ENCODE results near the gene SLC5A1. TPM values are rescaled to one million over a fixed set of nuclear protein-coding genes. Genes with fewer than 3 reads are reported as not detected.
"Not testable (repeated sequence)": the region's sequence is repeated elsewhere in the genome, so short reads cannot be mapped to it uniquely, and the experiment has no call there.

Gene SLC5A1
- total and polyA plus RNA-seq, 2 donors: 0.05 TPM; not detected in 1

GRCh38 chr22:32130464-32130863, 87.4 kb downstream of the SLC5A1 start:
- WGBS: 77% methylated on average over 2 of the region's 2 CpGs
- no peak for DNase-seq (ENCODE audit: extremely low spot score)
- H3K27ac ChIP-seq (ENCODE audit: low read depth): no peak overlapping the region
- no peaks in the 10 kb centered on the region for H3K4me1 ChIP-seq (ENCODE audit: insufficient read depth)
- no peaks in the 10 kb centered on the region for H3K36me3 ChIP-seq (ENCODE audit: insufficient read depth)
- H3K4me3 ChIP-seq (ENCODE audit: low read depth, low read length): no peak overlapping the region

- no peak overlapping the region for H3K4me3 ChIP-seq (ENCODE audit: low read depth, low read length)
- no peak overlapping the region for H3K27ac ChIP-seq (ENCODE audit: low read depth)
- no peaks in the 10 kb centered on the region for H3K4me1 ChIP-seq (ENCODE audit: insufficient read depth)
- no peak for DNase-seq (ENCODE audit: extremely low spot score)
- H3K36me3 ChIP-seq (ENCODE audit: insufficient read depth): no peaks in the 10 kb centered on the region
- 90% methylated on average over 11 of the region's 11 CpGs for WGBS
Measured at GRCh38 chr22:32132126-32132525, 89.1 kb downstream of the SLC5A1 start.

- no peaks in the 10 kb centered on the region for H3K4me1 ChIP-seq (ENCODE audit: insufficient read depth)
- WGBS: 64% methylated on average over 1 of the region's 1 CpG
Measured at GRCh38 chr22:32132783-32133182, 89.7 kb downstream of the SLC5A1 start.

GRCh38 chr22:32134796-32135195, 91.7 kb downstream of the SLC5A1 start:
- DNase-seq (ENCODE audit: extremely low spot score); H3K27ac ChIP-seq (ENCODE audit: low read depth); H3K36me3 ChIP-seq (ENCODE audit: insufficient read depth); H3K4me1 ChIP-seq (ENCODE audit: insufficient read depth); H3K4me3 ChIP-seq (ENCODE audit: low read depth, low read length): not testable (repeated sequence)
- WGBS: 91% methylated on average over 14 of the region's 14 CpGs

More at GRCh38 chr22:32132783-32133182, 89.7 kb downstream of the SLC5A1 start:
- no peak for DNase-seq (ENCODE audit: extremely low spot score)
- H3K4me3 ChIP-seq (ENCODE audit: low read depth, low read length): no peak overlapping the region
- no peak overlapping the region for H3K27ac ChIP-seq (ENCODE audit: low read depth)
- no peaks in the 10 kb centered on the region for H3K36me3 ChIP-seq (ENCODE audit: insufficient read depth)

GRCh38 chr22:32135958-32136357, 92.9 kb downstream of the SLC5A1 start:
- not testable (repeated sequence) for H3K27ac ChIP-seq (ENCODE audit: low read depth); H3K4me1 ChIP-seq (ENCODE audit: insufficient read depth); H3K36me3 ChIP-seq (ENCODE audit: insufficient read depth); DNase-seq (ENCODE audit: extremely low spot score); H3K4me3 ChIP-seq (ENCODE audit: low read depth, low read length)
- 72% methylated on average over 3 of the region's 3 CpGs for WGBS

GRCh38 chr22:32136881-32137280, 93.8 kb downstream of the SLC5A1 start:
- H3K36me3 ChIP-seq (ENCODE audit: insufficient read depth); DNase-seq (ENCODE audit: extremely low spot score); H3K4me3 ChIP-seq (ENCODE audit: low read depth, low read length); H3K4me1 ChIP-seq (ENCODE audit: insufficient read depth); H3K27ac ChIP-seq (ENCODE audit: low read depth): not testable (repeated sequence)
- 73% methylated on average over 4 of the region's 4 CpGs for WGBS

- H3K36me3 ChIP-seq (ENCODE audit: insufficient read depth); H3K4me1 ChIP-seq (ENCODE audit: insufficient read depth); DNase-seq (ENCODE audit: extremely low spot score); H3K4me3 ChIP-seq (ENCODE audit: low read depth, low read length); H3K27ac ChIP-seq (ENCODE audit: low read depth): not testable (repeated sequence)
- 84% methylated on average over 16 of the region's 16 CpGs for WGBS
Measured at GRCh38 chr22:32137731-32138324, 94.8 kb downstream of the SLC5A1 start.

GRCh38 chr22:32138576-32138975, 95.5 kb downstream of the SLC5A1 start:
- H3K27ac ChIP-seq (ENCODE audit: low read depth); H3K4me1 ChIP-seq (ENCODE audit: insufficient read depth); H3K36me3 ChIP-seq (ENCODE audit: insufficient read depth); H3K4me3 ChIP-seq (ENCODE audit: low read depth, low read length); DNase-seq (ENCODE audit: extremely low spot score): not testable (repeated sequence)
- WGBS: 65% methylated on average over 1 of the region's 1 CpG

GRCh38 chr22:32140688-32141087, 97.6 kb downstream of the SLC5A1 start:
- not testable (repeated sequence) for H3K27ac ChIP-seq (ENCODE audit: low read depth); H3K4me3 ChIP-seq (ENCODE audit: low read depth, low read length); DNase-seq (ENCODE audit: extremely low spot score); H3K4me1 ChIP-seq (ENCODE audit: insufficient read depth); H3K36me3 ChIP-seq (ENCODE audit: insufficient read depth)
- 41% methylated on average over 6 of the region's 6 CpGs for WGBS

GRCh38 chr22:32142600-32142999, 99.5 kb downstream of the SLC5A1 start:
- Histone ChIP-seq H3K36me3 (ENCODE audit: insufficient read depth) (no peaks in the 10 kb centered on the region), H3K4me3 (ENCODE audit: low read depth, low read length) (no peak overlapping the region)
- no peak for DNase-seq (ENCODE audit: extremely low spot score)

GRCh38 chr22:32144496-32145274, 101.6 kb downstream of the SLC5A1 start:
- Histone ChIP-seq H3K4me3 (ENCODE audit: low read depth, low read length) (no peak overlapping the region), H3K27ac (ENCODE audit: low read depth) (no peak overlapping the region), H3K36me3 (ENCODE audit: insufficient read depth) (no peaks in the 10 kb centered on the region), H3K4me1 (ENCODE audit: insufficient read depth) (no peaks in the 10 kb centered on the region)
- DNase-seq (ENCODE audit: extremely low spot score): no peak
- WGBS: 65% methylated on average over 6 of the region's 6 CpGs

More at GRCh38 chr22:32142600-32142999, 99.5 kb downstream of the SLC5A1 start:
- Histone ChIP-seq H3K27ac (ENCODE audit: low read depth) (no peak overlapping the region), H3K4me1 (ENCODE audit: insufficient read depth) (no peaks in the 10 kb centered on the region)

GRCh38 chr22:32147128-32147527, 104.1 kb downstream of the SLC5A1 start:
- not testable (repeated sequence) for H3K36me3 ChIP-seq (ENCODE audit: insufficient read depth); H3K4me1 ChIP-seq (ENCODE audit: insufficient read depth); H3K4me3 ChIP-seq (ENCODE audit: low read depth, low read length); DNase-seq (ENCODE audit: extremely low spot score); H3K27ac ChIP-seq (ENCODE audit: low read depth)
- 77% methylated on average over 8 of the region's 8 CpGs for WGBS

- DNase-seq (ENCODE audit: extremely low spot score); H3K4me3 ChIP-seq (ENCODE audit: low read depth, low read length); H3K36me3 ChIP-seq (ENCODE audit: insufficient read depth); H3K27ac ChIP-seq (ENCODE audit: low read depth); H3K4me1 ChIP-seq (ENCODE audit: insufficient read depth): not testable (repeated sequence)
- WGBS: 88% methylated on average over 4 of the region's 4 CpGs
Measured at GRCh38 chr22:32148372-32148771, 105.3 kb downstream of the SLC5A1 start.

GRCh38 chr22:32150647-32151046, 107.6 kb downstream of the SLC5A1 start:
- 55% methylated on average over 7 of the region's 7 CpGs for WGBS

More at GRCh38 chr22:32150647-32151046, 107.6 kb downstream of the SLC5A1 start:
- H3K27ac ChIP-seq (ENCODE audit: low read depth); H3K36me3 ChIP-seq (ENCODE audit: insufficient read depth); H3K4me1 ChIP-seq (ENCODE audit: insufficient read depth); DNase-seq (ENCODE audit: extremely low spot score); H3K4me3 ChIP-seq (ENCODE audit: low read depth, low read length): not testable (repeated sequence)
